GM21529 (cell line): ENCODE data around the gene STAB1.

Experiments
- ATAC-seq: cut with Tn5 transposase; IDR thresholded peaks from one replicate; pipeline ENCODE4 v1.9.1; 2021; ENCODE audit not compliant: unreplicated experiment

The STAB1 gene, protein sequence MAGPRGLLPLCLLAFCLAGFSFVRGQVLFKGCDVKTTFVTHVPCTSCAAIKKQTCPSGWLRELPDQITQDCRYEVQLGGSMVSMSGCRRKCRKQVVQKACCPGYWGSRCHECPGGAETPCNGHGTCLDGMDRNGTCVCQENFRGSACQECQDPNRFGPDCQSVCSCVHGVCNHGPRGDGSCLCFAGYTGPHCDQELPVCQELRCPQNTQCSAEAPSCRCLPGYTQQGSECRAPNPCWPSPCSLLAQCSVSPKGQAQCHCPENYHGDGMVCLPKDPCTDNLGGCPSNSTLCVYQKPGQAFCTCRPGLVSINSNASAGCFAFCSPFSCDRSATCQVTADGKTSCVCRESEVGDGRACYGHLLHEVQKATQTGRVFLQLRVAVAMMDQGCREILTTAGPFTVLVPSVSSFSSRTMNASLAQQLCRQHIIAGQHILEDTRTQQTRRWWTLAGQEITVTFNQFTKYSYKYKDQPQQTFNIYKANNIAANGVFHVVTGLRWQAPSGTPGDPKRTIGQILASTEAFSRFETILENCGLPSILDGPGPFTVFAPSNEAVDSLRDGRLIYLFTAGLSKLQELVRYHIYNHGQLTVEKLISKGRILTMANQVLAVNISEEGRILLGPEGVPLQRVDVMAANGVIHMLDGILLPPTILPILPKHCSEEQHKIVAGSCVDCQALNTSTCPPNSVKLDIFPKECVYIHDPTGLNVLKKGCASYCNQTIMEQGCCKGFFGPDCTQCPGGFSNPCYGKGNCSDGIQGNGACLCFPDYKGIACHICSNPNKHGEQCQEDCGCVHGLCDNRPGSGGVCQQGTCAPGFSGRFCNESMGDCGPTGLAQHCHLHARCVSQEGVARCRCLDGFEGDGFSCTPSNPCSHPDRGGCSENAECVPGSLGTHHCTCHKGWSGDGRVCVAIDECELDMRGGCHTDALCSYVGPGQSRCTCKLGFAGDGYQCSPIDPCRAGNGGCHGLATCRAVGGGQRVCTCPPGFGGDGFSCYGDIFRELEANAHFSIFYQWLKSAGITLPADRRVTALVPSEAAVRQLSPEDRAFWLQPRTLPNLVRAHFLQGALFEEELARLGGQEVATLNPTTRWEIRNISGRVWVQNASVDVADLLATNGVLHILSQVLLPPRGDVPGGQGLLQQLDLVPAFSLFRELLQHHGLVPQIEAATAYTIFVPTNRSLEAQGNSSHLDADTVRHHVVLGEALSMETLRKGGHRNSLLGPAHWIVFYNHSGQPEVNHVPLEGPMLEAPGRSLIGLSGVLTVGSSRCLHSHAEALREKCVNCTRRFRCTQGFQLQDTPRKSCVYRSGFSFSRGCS (N-terminal part only)

DNA sequence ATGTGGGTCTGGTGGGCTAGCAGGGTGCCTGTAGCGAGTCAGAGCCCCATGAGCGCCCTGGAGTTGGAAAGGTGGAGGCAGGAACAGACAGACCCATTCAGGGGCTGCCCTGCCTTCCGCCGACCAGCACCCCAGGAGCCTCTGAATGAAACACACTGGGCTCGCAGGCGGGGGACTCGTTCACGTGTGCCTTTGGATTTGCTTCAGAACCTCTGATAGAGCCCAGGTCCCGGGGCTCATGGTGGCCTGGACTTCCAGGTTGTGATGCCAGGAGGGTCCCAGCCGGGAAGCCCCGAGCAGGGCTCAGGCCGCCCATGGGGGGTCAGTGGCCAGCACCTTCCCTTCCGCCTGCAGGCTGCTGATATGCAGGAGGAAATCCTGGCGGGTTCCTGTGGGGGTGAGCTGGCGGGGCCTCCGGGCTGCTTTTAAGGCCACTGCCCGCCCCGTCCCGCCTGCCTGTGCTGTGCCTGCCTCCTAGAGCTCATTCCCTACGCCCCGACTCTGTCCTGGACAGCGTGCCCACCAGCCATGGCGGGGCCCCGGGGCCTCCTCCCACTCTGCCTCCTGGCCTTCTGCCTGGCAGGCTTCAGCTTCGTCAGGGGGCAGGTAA, at the start of gene STAB1:
Gene STAB1, plus strand, starts transcription at position 453 of the 610 bp plus-strand sequence. Its CDS starts 76 bp downstream, at position 529.
- ATAC-seq, result no peak

DNA sequence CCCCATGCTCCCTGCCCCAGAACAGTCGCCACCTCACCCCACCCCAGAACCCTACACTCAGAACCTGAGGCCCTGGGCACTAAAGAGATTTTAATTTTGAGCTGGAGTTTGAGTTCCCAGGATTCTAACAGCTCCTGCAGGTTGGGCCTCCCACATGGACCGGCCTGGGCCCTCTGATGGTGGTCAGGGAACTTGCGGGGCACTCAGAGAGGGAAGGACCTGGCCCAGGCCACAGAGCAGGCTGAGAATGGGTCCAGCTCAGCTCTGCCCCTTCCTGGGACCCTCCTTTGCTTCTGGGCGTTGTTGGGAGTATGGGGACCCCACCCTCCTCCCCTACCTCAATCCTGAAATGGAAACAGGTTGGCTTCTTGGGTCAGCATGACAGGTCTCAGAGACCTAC, 49.1 kb upstream of the STAB1 start:
- no peak for ATAC-seq

DNA sequence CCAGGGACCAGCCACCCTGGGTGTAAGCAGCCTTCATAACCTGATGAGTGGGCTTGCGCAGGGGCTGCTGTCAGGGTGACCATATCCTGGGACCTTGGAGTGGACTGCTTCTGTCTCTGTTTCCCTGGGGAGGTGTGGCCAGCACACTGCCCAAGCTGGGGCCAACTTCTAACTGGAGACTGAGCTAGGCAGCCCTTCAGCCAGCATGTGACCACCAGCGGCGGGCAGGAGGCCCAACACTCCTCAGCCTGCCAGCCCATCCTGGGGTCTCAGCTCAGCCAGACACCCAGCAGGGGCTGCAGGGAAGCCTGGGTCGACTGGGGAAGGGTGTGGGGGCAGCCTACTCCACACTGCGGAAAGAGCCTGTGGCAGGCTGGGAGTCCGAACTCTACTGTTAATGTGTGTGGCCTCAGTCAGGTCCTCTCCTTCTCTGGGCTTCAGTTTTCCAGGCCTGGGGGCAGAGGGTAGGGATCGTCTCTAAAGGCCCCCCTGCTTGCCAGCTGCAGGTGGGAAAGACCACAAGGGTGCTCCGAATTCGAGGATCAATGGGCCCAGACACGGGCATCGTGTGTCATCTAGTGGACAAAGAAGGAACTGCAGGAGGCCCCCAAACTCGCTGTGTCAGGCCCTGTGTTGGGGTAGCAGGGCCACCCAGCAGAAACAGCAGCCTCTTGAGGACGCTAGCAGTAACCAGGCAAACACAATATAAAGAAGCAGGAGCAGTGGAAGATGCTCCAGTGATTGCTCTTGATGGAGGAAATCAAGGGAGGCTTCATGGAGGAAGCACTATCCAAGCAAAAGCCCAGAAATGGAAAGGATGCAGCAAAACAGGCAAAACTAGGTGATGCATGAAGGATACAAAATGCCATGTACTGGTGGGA, 48.3 kb upstream of the STAB1 start:
- ATAC-seq, result no peak

DNA sequence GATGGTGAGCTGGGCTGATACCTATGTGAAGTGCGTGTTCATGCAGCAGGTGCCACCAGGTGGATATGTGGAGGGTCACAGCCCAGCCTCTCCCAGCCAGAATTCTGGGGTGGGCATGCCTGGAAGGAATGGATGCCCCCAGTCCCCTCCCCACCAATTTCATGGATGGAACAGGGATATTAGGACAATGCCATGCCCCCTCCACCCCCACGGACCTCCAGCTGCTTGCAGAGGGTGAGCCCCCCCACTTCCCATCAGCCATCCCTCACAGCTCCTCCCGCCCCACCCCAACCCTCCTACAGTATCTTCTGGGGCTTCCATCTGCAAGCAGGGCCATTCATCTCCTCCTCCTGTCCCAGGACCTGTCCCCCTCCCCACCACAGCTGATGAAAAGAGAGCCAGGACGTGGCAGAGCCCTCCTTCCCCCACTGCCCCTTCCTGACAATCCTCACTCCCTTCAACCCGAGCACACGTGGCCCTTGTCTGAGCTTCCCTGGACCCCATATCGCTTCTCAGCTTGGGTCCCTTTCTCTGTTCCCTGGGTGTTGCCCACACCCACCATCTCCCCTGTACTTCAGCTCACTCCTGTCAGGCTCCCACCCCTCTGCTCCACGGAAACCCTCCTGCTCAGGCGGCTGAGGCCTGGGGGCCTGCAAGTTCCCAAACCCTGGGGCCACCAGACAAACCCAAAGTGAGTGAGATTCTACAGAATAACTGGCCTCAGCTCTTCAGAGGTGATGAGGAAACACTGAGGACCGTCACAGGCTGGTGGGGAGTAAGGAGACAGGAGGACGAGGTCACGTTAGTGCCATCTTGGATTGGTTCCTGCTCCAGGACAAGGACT, 47.4 kb upstream of the STAB1 start:
- ATAC-seq, result no peak

DNA sequence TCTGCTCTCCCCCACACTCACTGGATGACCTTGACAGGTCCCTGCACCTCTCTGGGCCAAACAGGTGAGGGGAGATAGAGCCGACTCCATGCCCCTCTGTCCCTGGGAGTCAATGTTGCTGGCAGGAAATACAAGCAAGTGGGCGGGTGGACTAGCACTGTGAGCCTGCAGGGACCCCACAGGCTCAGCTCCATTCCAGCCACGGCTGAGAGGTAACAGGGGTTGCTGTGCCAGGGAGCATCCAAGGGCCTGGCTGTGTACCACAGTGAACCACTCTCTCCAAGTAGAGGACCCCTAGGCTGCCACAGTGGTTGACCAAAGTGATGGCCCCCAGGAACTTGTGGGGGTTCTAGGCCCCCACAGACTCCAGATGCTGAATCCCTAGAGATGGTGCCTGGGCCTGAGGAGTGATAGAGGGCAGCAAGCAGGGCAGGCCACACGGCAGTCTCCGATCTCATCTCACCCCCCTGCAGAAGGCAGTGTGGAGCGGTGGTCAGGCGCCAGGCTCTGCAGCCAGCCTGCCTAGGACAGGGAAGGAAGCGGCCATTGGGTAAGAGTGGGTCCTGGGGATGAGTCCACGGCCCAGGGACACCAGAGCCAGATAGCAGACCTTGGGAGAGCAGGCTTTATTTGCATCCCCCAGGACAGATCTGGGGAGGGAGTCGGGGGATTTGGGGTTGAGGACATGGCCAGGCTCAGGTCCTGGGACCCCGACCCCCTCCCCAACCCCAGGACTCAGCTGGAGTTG, 44.5 kb upstream of the STAB1 start:
- ATAC-seq, result no peak

DNA sequence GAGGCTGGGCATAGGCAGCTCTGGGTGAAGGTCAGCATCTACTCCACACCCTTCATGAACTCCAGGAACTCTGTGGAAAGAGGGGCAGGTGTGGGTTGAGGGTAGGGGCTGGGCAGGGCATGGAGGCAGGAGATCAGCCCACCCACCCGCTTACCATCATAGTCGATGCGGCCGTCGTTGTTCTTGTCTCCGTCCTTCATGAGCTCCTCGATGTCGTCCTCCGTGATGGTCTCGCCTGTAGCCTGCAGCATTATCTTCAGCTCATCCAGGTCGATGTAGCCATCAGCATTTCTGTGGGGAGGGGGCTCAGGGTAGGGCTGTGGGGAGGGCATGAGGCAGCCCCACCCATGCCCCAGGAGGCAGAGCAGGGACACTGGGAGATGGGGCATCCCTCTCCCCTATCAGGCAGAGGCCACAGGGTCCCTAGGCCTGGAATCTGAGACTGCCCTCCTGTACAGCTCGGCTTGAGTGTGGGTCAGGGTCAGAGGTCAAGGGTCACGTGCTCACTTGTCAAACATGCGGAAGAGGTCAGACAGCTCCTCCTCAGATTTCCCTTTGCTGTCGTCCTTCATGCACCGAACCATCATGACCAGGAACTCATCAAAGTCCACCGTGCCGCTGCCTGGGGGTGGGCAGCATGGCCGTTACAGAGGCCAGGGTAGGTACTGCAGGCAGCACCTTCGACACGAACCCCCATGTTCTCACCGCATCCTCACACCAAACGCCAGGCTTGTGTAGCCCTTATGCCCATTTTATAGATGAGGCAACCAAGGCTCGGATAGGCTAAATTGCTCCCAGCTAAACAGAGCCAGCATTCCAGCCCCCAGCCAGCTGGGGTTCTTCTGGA, 43.7 kb upstream of the STAB1 start:
- no peak for ATAC-seq

DNA sequence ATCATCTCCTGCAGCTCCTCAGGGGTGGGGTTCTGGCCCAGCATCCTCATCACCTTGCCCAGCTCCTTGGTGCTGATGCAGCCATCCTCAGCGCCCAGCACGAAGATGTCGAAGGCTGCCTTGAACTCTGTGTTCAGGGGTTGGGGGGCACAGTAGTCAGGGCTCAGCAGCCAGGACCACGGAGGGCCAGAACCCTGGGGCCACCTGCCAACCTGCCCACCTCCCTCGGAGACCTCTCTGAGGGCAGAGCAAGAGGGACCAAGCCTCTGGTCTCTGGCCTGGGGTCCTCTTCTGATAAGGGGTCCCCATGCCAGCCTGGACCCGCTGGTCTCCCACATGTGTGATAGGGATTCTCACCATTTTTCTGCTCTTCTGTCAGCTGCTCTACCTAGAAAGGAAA, 43.0 kb upstream of the STAB1 start:
- no peak for ATAC-seq

DNA sequence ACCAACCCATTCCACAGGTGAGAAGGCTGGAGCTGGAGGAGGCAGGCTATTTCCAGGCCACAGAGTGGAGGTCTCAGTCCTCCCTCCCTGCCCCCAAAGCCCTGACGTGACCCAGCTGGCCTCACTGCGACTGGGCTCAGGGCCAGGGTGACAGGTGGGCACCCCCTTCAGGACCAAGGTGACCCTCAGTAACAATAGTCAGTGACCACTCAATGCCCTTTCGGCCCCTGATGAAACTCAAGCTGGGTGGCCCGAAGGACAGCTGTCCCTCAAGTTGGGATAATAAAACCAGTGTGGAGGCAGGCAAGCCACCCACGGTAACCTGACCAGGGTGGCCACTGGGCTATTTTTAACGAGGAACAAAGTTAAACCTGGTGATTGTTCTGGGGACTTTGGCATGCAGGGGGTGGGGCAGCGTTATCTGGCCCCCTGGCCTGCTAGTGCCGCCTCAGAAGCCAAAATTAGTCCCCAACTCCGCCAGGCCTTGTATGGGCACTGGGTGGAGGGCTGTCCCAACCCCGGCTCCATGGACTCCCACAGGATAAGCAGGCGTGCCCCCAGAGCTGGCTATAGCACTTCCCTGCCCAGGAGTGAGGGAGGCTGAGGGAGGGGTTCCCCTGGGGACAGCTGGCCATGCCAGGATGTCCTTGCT, 42.4 kb upstream of the STAB1 start:
- no peak for ATAC-seq

DNA sequence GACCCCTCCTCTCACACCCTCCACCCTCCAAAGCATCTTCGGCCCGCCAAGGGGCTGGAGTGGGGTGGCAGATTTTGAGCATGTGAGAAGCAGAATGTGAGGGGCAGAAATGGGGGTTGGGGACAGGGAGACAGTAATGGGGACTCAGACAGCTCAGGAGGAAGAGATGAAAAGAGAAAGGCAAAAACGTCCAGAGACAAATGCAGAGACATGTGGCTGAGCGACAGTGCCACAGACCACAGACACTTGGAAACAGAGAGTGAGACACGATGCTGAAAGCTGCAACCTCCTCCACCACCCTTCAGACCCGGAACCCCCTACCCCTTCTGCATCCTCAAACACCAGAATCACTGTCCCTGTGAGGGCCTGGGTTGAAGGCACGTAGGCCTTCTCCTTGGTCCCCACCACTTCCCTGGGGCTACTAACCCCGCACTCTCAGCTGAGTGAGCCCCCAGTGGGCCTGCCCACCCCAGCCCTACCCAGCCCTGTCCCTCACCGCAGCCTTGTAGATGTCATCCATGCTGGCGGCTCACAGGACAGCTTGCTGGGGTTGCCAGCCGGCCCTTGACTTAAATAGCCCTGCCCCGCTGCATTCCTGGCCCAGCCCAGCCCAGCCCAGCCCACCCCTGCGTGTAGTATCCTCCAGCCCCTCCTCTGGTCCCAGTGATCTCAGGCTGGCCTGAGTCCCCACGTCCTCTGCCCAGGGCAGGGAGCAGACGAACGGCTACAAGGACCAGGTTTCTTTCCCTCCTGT, 41.5 kb upstream of the STAB1 start, which contains the start of gene TNNC1:
Gene TNNC1, minus strand, starts transcription at position 546 of the 754 bp plus-strand sequence. Its CDS starts 26 bp downstream, at position 520.
- no peak for ATAC-seq

DNA sequence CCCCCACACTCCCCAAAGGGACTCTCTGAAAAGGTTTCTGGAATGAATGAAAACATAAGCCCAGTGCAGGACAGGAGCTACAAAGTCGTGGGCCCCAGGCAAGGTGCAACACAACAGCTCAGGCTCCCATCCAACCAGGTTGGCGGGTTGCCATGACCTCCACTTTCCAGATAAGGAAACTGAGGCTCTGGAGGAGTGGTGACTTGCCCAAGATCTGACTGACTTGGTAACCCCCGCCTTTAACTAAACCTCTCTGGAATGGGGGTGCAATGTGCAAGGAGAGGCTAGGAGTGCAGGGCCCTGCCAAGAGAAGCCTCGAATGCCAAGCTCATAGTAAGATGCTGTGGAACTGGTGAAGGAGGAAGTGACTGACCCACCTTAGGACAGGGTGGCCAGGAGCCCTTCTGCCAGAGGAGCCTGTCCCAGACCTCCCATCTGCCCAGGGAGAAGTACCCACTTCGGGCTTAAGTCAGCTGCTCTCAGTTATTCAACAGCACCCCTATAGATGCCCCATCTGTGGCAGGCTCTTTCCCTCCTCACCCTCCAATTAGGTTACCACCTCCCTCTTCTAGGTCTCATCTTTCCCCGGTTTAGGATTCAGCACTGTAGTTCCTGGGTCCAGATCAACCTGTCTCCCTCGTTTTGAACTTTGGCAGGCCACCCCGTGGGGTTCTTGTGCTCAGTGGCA, 40.7 kb upstream of the STAB1 start:
- ATAC-seq, result no peak

DNA sequence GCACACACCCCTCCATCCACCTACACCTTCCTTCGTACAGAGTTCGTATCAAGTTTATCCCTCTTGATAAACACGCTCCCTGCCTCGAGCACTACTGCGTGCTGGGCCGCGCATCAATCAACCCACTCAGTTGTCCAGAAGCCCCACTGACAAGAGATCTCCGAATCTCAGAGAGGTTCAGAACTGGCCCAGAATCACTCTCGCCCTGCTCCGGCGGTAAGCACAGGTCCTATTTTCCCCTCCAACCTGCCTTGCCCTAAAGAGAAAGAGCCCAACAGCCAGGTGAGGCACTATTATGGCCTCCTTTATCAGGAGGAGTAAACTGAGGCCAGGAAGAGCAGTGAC, 40.2 kb upstream of the STAB1 start:
- no peak for ATAC-seq

DNA sequence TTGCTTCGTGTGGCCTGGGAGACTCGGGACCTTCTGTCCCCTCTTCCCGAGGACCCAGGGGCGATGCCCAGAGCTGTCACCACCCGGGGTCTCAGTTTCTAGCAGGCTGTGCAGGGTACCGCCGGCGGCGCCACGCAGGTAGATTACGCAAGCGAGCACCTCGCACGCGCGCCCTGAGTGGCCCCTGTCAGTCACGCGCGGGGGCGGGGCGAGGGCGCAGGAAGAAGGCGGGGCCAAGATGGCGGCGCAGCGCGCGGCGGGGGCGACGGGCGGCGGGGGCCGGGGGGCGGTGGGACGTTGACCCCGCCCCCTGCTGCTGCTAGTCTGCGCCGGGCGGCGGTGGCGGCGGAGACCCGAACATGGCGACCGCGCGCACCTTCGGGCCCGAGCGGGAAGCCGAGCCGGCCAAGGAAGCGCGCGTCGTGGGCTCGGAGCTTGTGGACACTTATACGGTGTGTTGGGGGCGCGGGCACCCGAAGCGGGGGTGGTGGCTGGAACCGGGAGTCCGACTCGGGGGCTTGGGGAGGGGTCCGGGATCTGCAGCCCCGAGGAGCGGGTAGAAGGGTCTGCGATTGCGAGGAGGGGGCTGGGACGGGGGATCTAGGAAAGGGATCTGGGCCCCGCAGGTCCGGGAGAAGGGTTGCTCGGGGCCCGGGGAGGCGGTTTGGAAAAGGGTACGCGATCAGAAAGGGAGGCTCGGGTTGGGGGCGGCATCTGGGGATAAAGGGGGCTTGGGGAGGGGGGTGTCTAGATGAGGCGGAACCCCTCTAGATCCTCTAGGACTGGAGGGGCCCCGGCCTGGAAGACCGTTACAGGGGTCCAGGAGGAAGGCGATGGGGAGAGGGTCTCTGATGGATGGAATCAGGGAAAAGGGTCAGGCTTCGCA, 39.6 kb upstream of the STAB1 start, which contains the start of gene NISCH:
Gene NISCH, plus strand, starts transcription at position 322 of the 886 bp plus-strand sequence. Its CDS starts 38 bp downstream, at position 360.
- ATAC-seq, result peak; percentile 75

DNA sequence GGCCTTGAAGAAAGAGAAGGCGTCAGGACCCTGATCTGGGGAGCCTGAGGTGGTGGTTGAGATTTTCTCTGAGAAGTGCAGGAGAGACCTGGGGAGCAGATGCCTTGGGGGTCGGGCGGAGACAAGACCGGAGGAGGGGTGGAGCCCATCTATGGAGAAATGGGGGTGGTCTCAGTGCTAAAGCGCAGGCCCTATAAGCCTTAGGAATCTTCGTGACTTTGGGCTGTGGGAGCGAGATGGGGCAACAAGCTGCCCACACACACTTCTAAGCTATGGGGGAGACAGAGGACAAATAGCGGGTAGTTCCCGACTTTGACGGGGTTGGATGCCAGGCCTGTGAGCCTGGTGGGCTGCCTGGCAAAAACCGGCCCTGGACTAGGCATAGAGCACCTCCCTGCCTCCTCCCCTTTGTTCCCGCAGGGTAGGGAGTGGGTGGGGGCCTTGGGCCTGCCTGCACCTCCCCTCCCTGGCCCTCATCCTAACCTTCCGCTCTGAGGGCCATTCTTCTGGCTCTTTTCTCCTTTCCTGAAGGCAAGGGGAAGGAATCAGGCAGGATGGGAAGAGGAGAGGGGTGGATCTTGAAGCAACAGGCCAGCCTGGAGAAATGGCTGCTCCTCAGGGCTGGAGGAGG, 38.9 kb upstream of the STAB1 start:
- no peak for ATAC-seq

DNA sequence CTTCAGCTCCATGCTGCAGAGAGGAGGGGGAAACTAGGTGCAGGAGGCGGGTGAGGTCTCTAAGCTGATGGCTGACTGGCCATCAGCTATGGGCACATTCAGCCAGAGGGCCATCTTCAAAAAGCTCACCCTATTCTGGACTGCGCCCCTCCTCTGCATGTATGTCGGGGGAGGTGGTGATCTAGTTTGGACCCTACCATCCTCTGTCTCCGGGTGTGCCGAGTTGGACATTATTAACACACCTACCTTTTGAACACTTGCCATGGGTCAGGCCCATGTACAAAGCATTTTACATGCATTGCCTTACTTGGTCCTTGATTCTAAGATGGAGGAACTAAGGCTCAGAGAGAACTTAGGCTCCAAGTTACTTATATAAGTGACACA, 38.3 kb upstream of the STAB1 start:
- ATAC-seq, result no peak
